Measurements from ENCODE around the gene ARHGDIB.

The ARHGDIB gene

DNA sequence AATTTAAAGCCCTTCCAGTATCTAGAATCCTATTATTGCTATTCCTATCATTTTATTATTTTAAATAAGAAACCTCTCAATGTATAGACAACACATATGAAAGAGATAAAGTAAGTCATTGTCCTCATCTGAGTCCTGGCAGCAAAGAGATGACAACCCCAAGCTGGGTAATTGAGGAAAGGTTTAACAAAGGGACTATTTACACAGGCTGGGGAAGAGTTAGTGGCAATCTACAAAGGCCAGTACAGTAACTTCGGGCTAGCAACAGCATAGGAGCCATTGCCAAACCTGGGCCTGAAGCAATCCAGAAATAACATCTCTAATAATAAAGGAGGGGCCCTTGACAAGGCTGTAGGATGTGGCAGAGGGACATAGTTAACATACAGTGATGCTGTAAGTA, 22.6 kb upstream of the ARHGDIB start:
- Histone ChIP-seq H3K4me3 (no peak overlapping the region), H3K36me3 (no peaks in the 10 kb centered on the region), H3K27me3 (no peaks in the 10 kb centered on the region), H3K27ac (no peak overlapping the region), H3K9me3 (no peaks in the 10 kb centered on the region), H3K4me1 (no peaks in the 10 kb centered on the region)
- intact Hi-C loops (cut with DNase I; ENCODE audit: low total_unique reads) = loop anchor here (10.0 kb wide), 1 partner anchor 49 kb away; the partner anchor contains the start of gene ERP27
- DNase-seq = no peak
- TF ChIP-seq, protein P1, sequence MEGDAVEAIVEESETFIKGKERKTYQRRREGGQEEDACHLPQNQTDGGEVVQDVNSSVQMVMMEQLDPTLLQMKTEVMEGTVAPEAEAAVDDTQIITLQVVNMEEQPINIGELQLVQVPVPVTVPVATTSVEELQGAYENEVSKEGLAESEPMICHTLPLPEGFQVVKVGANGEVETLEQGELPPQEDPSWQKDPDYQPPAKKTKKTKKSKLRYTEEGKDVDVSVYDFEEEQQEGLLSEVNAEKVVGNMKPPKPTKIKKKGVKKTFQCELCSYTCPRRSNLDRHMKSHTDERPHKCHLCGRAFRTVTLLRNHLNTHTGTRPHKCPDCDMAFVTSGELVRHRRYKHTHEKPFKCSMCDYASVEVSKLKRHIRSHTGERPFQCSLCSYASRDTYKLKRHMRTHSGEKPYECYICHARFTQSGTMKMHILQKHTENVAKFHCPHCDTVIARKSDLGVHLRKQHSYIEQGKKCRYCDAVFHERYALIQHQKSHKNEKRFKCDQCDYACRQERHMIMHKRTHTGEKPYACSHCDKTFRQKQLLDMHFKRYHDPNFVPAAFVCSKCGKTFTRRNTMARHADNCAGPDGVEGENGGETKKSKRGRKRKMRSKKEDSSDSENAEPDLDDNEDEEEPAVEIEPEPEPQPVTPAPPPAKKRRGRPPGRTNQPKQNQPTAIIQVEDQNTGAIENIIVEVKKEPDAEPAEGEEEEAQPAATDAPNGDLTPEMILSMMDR (IDR thresholded peaks at IDR 0.05) = no peak

DNA sequence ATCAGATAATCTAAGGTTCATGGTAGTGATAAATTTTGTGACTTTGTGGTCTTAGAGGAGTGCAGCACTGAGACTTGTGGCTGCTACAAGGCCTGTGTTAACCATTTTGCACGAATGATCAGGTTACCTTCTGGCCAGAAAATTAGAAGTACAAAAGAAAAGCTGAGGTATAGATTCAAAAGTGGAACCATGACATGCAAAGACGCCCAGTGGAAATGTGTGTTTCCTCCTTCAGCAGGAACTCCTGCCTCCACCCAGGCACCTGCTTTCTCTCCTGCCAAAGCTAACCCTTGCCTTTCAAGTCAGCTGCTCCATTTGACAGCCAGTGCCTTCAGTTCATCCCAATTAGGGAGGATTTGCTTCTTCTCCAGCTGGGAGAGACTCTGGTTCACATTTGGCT, 21.6 kb upstream of the ARHGDIB start:
- Histone ChIP-seq H3K4me3 (no peak overlapping the region), H3K27me3 (no peaks in the 10 kb centered on the region), H3K36me3 (no peaks in the 10 kb centered on the region), H3K27ac (no peak overlapping the region), H3K9me3 (no peaks in the 10 kb centered on the region), H3K4me1 (no peaks in the 10 kb centered on the region)
- intact Hi-C loops (cut with DNase I; ENCODE audit: low total_unique reads) = loop anchor here (10.0 kb wide), 1 partner anchor 48 kb away; the partner anchor contains the start of gene ERP27
- TF ChIP-seq, protein P1 (IDR thresholded peaks at IDR 0.05) = no peak
- DNase-seq = no peak

DNA sequence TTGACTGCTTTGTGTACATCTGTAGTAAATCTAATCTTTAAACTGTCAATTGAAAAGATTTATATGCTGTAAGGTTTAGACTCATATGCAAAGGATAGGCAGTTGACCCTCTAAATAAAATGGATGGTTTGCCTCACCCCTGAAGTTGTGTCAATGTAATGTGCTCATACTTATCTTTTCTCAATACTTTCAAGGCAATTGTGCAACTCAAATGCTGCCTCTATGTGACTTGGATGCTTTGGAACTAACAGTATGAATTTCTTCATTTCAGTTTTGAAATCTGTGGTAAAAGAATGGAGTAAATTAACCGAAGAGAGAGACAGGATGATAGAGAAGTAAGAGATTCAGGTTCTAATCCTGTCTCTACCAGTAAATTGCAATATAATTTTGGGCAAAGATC, 21.2 kb upstream of the ARHGDIB start:
- intact Hi-C loops (cut with DNase I; ENCODE audit: low total_unique reads) = loop anchor here (10.0 kb wide), 1 partner anchor 48 kb away; the partner anchor contains the start of gene ERP27
- no peak overlapping the region for H3K27ac ChIP-seq
- no peaks in the 10 kb centered on the region for H3K27me3 ChIP-seq
- TF ChIP-seq, protein P1 (IDR thresholded peaks at IDR 0.05) = no peak
- H3K4me1 ChIP-seq = no peaks in the 10 kb centered on the region
- no peaks in the 10 kb centered on the region for H3K9me3 ChIP-seq
- no peaks in the 10 kb centered on the region for H3K36me3 ChIP-seq
- no peak for DNase-seq
- no peak overlapping the region for H3K4me3 ChIP-seq

DNA sequence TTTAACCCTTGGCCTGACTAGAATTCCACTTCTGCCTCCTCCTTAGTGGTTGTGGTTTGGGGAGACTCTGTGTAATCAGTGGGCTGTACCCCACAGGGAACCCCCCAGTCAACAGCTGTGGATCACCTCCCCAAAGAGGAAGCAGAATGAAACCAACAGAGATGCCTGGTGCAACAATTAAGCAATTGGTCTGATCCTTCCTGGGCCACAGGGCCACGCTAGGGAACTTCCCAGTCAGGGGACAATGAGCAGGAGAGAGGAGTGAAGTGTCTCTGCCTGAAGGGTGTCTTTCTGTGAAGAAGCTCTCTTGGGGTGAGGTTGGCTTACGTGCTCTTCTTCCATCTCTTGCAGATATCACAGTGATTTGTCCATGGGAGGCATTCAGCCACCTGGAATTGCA, 19.6 kb upstream of the ARHGDIB start:
- Histone ChIP-seq H3K9me3 (no peaks in the 10 kb centered on the region), H3K27me3 (no peaks in the 10 kb centered on the region), H3K36me3 (no peaks in the 10 kb centered on the region), H3K4me1 (no peaks in the 10 kb centered on the region), H3K4me3 (no peak overlapping the region), H3K27ac (no peak overlapping the region)
- TF ChIP-seq, protein P1 (IDR thresholded peaks at IDR 0.05) = no peak
- no peak for DNase-seq
- intact Hi-C loops (cut with DNase I; ENCODE audit: low total_unique reads) = loop anchor here (10.0 kb wide), 1 partner anchor 46 kb away; the partner anchor contains the start of gene ERP27

DNA sequence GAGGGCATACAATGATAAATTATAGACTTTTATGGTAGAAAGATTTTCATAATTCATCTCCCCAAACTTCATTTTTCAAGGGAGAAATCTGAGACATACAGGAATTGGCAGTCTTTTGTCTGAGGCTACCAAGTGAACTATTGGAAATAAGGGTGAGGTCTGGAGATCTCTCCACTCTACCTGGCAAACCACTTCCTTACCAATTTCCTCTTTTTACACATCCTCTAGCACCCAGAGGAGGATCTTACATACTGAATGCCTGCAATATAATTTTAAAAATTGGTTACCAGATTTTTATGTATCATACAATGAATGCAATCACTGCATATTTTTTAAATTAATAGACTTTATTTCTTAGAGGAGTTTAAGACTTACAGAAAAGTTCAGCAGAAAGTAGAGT, 18.1 kb upstream of the ARHGDIB start:
- Histone ChIP-seq H3K4me1 (no peaks in the 10 kb centered on the region), H3K36me3 (no peaks in the 10 kb centered on the region), H3K4me3 (no peak overlapping the region), H3K27me3 (no peaks in the 10 kb centered on the region), H3K27ac (no peak overlapping the region), H3K9me3 (no peaks in the 10 kb centered on the region)
- intact Hi-C loops (cut with DNase I; ENCODE audit: low total_unique reads) = no loop called here
- no peak for DNase-seq
- TF ChIP-seq, protein P1 (IDR thresholded peaks at IDR 0.05) = no peak

DNA sequence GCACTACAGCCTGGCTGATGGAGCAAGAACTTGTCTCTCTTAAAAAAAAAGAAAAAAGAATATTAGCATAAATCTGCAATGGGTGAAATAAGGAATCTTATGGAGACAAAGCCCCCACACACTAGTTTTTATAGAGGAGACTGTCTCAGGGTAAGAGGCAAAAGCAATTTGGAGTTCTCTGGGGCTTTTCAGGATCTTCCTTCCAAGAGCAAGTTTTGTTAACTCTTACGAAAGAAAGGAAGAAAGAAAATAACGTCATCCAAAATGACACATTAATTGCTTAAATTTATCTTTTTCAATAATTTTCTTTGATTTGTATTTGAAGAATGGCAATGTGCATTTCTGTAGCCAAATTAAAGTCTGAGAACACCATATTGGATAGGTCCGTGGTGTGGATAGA, 15.3 kb upstream of the ARHGDIB start:
- DNase-seq = no peak
- no peak overlapping the region for H3K27ac ChIP-seq
- H3K36me3 ChIP-seq = no peaks in the 10 kb centered on the region
- H3K9me3 ChIP-seq = no peaks in the 10 kb centered on the region
- no peak overlapping the region for H3K4me3 ChIP-seq
- TF ChIP-seq, protein P1 (IDR thresholded peaks at IDR 0.05) = no peak
- no peaks in the 10 kb centered on the region for H3K27me3 ChIP-seq
- no peaks in the 10 kb centered on the region for H3K4me1 ChIP-seq
- intact Hi-C loops (cut with DNase I; ENCODE audit: low total_unique reads) = no loop called here
